ENCODE data around the gene SLC16A6. TPM values are rescaled to one million over a fixed set of nuclear protein-coding genes. Genes with fewer than 3 reads are reported as not detected.

The SLC16A6 gene
- polyA plus RNA-seq, 3 donors: 12.3 to 24.7 (median 14.0) TPM

GRCh38 chr17:68247445-68248198 is 43.3 kb downstream of the SLC16A6 start, which contains the start of gene AMZ2:
TSS of gene AMZ2 (plus strand) at chr17:68248043. CDS start at chr17:68250188, 2,145 bp downstream.
- intact Hi-C loops (cut with micrococcal nuclease): loop anchor here (1.0 to 5.0 kb wide), 6 partner anchors 10 to 210 kb away; partner anchors contain the start of genes ARSG (in 1 of the 2), SLC16A6 (in 1 of the 2) and WIPI1 (in 1 of the 2)
- peaks cover 29 to 33% of the 10 kb centered on the region in 2 donors for H3K4me1 ChIP-seq (ENCODE audit: control insufficient read depth in 1 of 2, insufficient read depth in 2 of 2, low read length in 2 of 2)
- H3K9me3 ChIP-seq (replicated peaks in 1 of 2; ENCODE audit: control insufficient read depth in 1 of 2, insufficient read depth in 1 of 2, low read length in 2 of 2): no peaks in the 10 kb centered on the region
- no peaks in the 10 kb centered on the region for H3K27me3 ChIP-seq (ENCODE audit: control insufficient read depth in 2 of 2, insufficient read depth in 2 of 2, low read length in 2 of 2)
- no peaks in the 10 kb centered on the region for H3K79me2 ChIP-seq (ENCODE audit: insufficient read depth, low read length)
- TF ChIP-seq CTCF (IDR thresholded peaks at IDR 0.05): no peak
- Mint-ChIP-seq H3K27ac (peak within 1 kb of the TSS; percentile 91 to 99 (median 97)), H3K4me3 (peak within 1 kb of the TSS; percentile 83 to 92), H3K36me3 (peaks cover 16 to 21% of the 10 kb centered on the region in 2 donors), H3K4me1 (peaks cover 30% of the 10 kb centered on the region), H3K9me3 (peaks cover 0 to 2% (median 0%) of the 10 kb centered on the region in 7 donors), H3K27me3 (ENCODE audit: low read depth in 3 of 3) (peaks cover 2 to 10% (median 2%) of the 10 kb centered on the region in 3 donors)
- H2AFZ ChIP-seq (ENCODE audit: insufficient read depth, low read depth, low read length, poor library complexity, severe bottlenecking): peak within 1 kb of the TSS; percentile 61
- H3K4me2 ChIP-seq (replicated peaks; ENCODE audit: extremely low read depth, low read length, poor library complexity, severe bottlenecking): peak within 1 kb of the TSS; percentile 82
- DNase-seq: peak; percentile 88 to 94 (median 94)
- under 1% methylated on average over 96 of the region's 97 CpGs for WGBS (ENCODE audit: insufficient coverage)
- H3K4me3 ChIP-seq (replicated peaks in 1 of 3; ENCODE audit: low read depth in 2 of 3, low read length in 3 of 3): peak within 1 kb of the TSS; percentile 61 to 82 (median 77)
- peaks cover 0 to 8% of the 10 kb centered on the region in 2 donors for H3K36me3 ChIP-seq (replicated peaks in 1 of 2; ENCODE audit: control insufficient read depth in 1 of 2, insufficient read depth in 2 of 2, low read length in 2 of 2)
- peak within 1 kb of the TSS; percentile 89 for H3K9ac ChIP-seq (ENCODE audit: insufficient read depth, low read length, poor library complexity, severe bottlenecking)
- H3K27ac ChIP-seq (ENCODE audit: low read depth in 1 of 2, low read length in 2 of 2): peak within 1 kb of the TSS; percentile 97
- no peaks in the 10 kb centered on the region for H4K20me1 ChIP-seq (ENCODE audit: insufficient read depth, low read length)

- H2AFZ ChIP-seq (ENCODE audit: insufficient read depth, low read depth, low read length, poor library complexity, severe bottlenecking): no peak overlapping the region
- peaks cover 2 to 10% (median 2%) of the 10 kb centered on the region in 3 donors for H3K27me3 Mint-ChIP-seq (ENCODE audit: low read depth in 3 of 3)
- H3K27ac ChIP-seq (ENCODE audit: low read depth in 1 of 2, low read length in 2 of 2): peak overlapping the region; percentile 97
- WGBS (ENCODE audit: insufficient coverage): 95% methylated on average over 17 of the region's 24 CpGs
- no peaks in the 10 kb centered on the region for H3K79me2 ChIP-seq (ENCODE audit: insufficient read depth, low read length)
- H3K9ac ChIP-seq (ENCODE audit: insufficient read depth, low read length, poor library complexity, severe bottlenecking): peak overlapping the region; percentile 89
- no peaks in the 10 kb centered on the region for H3K9me3 ChIP-seq (replicated peaks in 1 of 2; ENCODE audit: control insufficient read depth in 1 of 2, insufficient read depth in 1 of 2, low read length in 2 of 2)
- H3K36me3 ChIP-seq (replicated peaks in 1 of 2; ENCODE audit: control insufficient read depth in 1 of 2, insufficient read depth in 2 of 2, low read length in 2 of 2): peaks cover 0 to 7% of the 10 kb centered on the region in 2 donors
- no peaks in the 10 kb centered on the region for H3K9me3 Mint-ChIP-seq
- H3K4me1 ChIP-seq (ENCODE audit: control insufficient read depth in 1 of 2, insufficient read depth in 2 of 2, low read length in 2 of 2): peaks cover 29 to 33% of the 10 kb centered on the region in 2 donors
- H3K4me3 Mint-ChIP-seq: peak overlapping the region; percentile 66 to 83
- no peak for TF ChIP-seq CTCF (IDR thresholded peaks at IDR 0.05)
- H3K4me1 Mint-ChIP-seq: peaks cover 30% of the 10 kb centered on the region
- no peak for DNase-seq
- peak overlapping the region; percentile 69 to 98 (median 96) for H3K27ac Mint-ChIP-seq
- no peaks in the 10 kb centered on the region for H4K20me1 ChIP-seq (ENCODE audit: insufficient read depth, low read length)
- H3K4me3 ChIP-seq (replicated peaks in 1 of 3; ENCODE audit: low read depth in 2 of 3, low read length in 3 of 3): peak overlapping the region in 1 of 3 experiments; percentile 77
- H3K36me3 Mint-ChIP-seq: peaks cover 10 to 11% of the 10 kb centered on the region in 2 donors
- intact Hi-C loops (cut with micrococcal nuclease): loop anchor here (1.0 to 5.0 kb wide), 6 partner anchors 9 to 211 kb away; partner anchors contain the start of genes ARSG (in 1 of the 2), SLC16A6 (in 1 of the 2) and WIPI1 (in 1 of the 2)
- no peaks in the 10 kb centered on the region for H3K27me3 ChIP-seq (ENCODE audit: control insufficient read depth in 2 of 2, insufficient read depth in 2 of 2, low read length in 2 of 2)
- peak overlapping the region; percentile 82 for H3K4me2 ChIP-seq (replicated peaks; ENCODE audit: extremely low read depth, low read length, poor library complexity, severe bottlenecking)
These were observed 44.5 kb downstream of the SLC16A6 start for GRCh38 chr17:68246271-68247028.
